ENCODE data around the gene CCDC97. TPM values are rescaled to one million over a fixed set of nuclear protein-coding genes. Genes with fewer than 3 reads are reported as not detected.
A peak's percentile ranks its signal among the peaks of the same experiment; 100 is the strongest.
"Not testable (repeated sequence)": the region's sequence is repeated elsewhere in the genome, so short reads cannot be mapped to it uniquely, and the experiment has no call there.

Gene CCDC97
- total RNA-seq (2014; rRNA removed; shearing (Covaris generic)), result 4.6 and 7.8 TPM in 2 replicates

- DNase-seq (ENCODE audit: low spot score), result peak; percentile 78
These were observed at the start of gene CCDC97 for GRCh38 chr19:41310033-41310831. Gene CCDC97, plus strand, starts transcription at chr19:41310172. Its CDS starts 139 bp downstream, at chr19:41310311.

- DNase-seq (ENCODE audit: low spot score), result no peak
These were observed 48.3 kb upstream of the CCDC97 start for GRCh38 chr19:41261474-41262190.

- DNase-seq (ENCODE audit: low spot score), result peak; percentile 35
These were observed 46.7 kb upstream of the CCDC97 start for GRCh38 chr19:41263042-41263849.

GRCh38 chr19:41263850-41264580 lies 46.0 kb upstream of the CCDC97 start, which contains the start of gene HNRNPUL1:
Gene HNRNPUL1, plus strand, starts transcription at chr19:41264372. Its CDS starts 132 bp downstream, at chr19:41264504.
- peak; percentile 100 for DNase-seq (ENCODE audit: low spot score)

GRCh38 chr19:41264581-41265394 lies 45.2 kb upstream of the CCDC97 start:
- peak; percentile 32 for DNase-seq (ENCODE audit: low spot score)

- DNase-seq (ENCODE audit: low spot score), result no peak
These were observed 44.4 kb upstream of the CCDC97 start for GRCh38 chr19:41265395-41266153.

- DNase-seq (ENCODE audit: low spot score), result no peak
These were observed 40.9 kb upstream of the CCDC97 start for GRCh38 chr19:41269055-41269454.

- no peak for DNase-seq (ENCODE audit: low spot score)
These were observed 40.4 kb upstream of the CCDC97 start for GRCh38 chr19:41269571-41269970.

- no peak for DNase-seq (ENCODE audit: low spot score)
These were observed 36.9 kb upstream of the CCDC97 start for GRCh38 chr19:41273076-41273475.

- no peak for DNase-seq (ENCODE audit: low spot score)
These were observed 35.2 kb upstream of the CCDC97 start for GRCh38 chr19:41274802-41275201.

- DNase-seq (ENCODE audit: low spot score), result no peak
These were observed 33.7 kb upstream of the CCDC97 start for GRCh38 chr19:41276231-41276630.

- DNase-seq (ENCODE audit: low spot score), result no peak
These were observed 31.5 kb upstream of the CCDC97 start for GRCh38 chr19:41278478-41278877.

GRCh38 chr19:41288673-41289530 lies 21.1 kb upstream of the CCDC97 start:
- no peak for DNase-seq (ENCODE audit: low spot score)

GRCh38 chr19:41289814-41290213 lies 20.2 kb upstream of the CCDC97 start:
- not testable (repeated sequence) for DNase-seq (ENCODE audit: low spot score)

- no peak for DNase-seq (ENCODE audit: low spot score)
These were observed 15.6 kb upstream of the CCDC97 start for GRCh38 chr19:41294393-41294792.

GRCh38 chr19:41295499-41295898 lies 14.5 kb upstream of the CCDC97 start:
- DNase-seq (ENCODE audit: low spot score), result no peak

- no peak for DNase-seq (ENCODE audit: low spot score)
These were observed 13.5 kb upstream of the CCDC97 start for GRCh38 chr19:41296433-41296871.

GRCh38 chr19:41297628-41298347 lies 12.2 kb upstream of the CCDC97 start:
- no peak for DNase-seq (ENCODE audit: low spot score)
